Neural cell (in vitro differentiated cells): ENCODE measurements around the gene MAPK1. TPM values are rescaled to one million over a fixed set of nuclear protein-coding genes. Genes with fewer than 3 reads are reported as not detected.
A peak's percentile ranks its signal among the peaks of the same experiment; 100 is the strongest.

Experiments
- H2AFZ ChIP-seq: fragments of 200-600, 300-800 bp; sonication (generic), shearing (Covaris generic); 2 replicates; pipeline ENCODE4 v1.6.0; 2014; ENCODE audit warnings: low read depth, mild to moderate bottlenecking, antibody characterized with exemption, low read length, moderate library complexity
- H3F3A ChIP-seq: fragments of 200-600 bp; shearing (Covaris generic); 2 replicates; pipeline ENCODE4 v1.6.1; 2016; ENCODE audit warnings: mild to moderate bottlenecking, moderate library complexity, mixed read lengths, antibody characterized with exemption, low read length; ENCODE audit not compliant: insufficient read depth, poor library complexity, severe bottlenecking
- H3K27ac ChIP-seq: fragments of 200-600, 300-800 bp; sonication (generic), shearing (Covaris generic); 2 replicates; pipeline ENCODE4 v1.5.1; 2014; ENCODE audit warnings: mild to moderate bottlenecking, low read length, moderate library complexity
- H3K27me3 ChIP-seq: fragments of 300-800, 200-600 bp; sonication (generic), shearing (Covaris generic); 2 replicates; pipeline ENCODE4 v1.6.0; 2014; ENCODE audit warnings: mild to moderate bottlenecking, low read depth, low read length, moderate library complexity; ENCODE audit not compliant: insufficient read depth
- H3K36me3 ChIP-seq: fragments of 300-800, 200-600 bp; sonication (generic), shearing (Covaris generic); 2 replicates; pipeline ENCODE4 v1.5.1; 2014; ENCODE audit warnings: mild to moderate bottlenecking, antibody characterized with exemption, low read length, moderate library complexity; ENCODE audit not compliant: insufficient read depth
- H3K4me2 ChIP-seq: fragments of 300-800, 200-600 bp; sonication (generic), shearing (Covaris generic); 2 replicates; pipeline ENCODE4 v1.6.0; 2014; ENCODE audit warnings: mild to moderate bottlenecking, low read length
- H3K4me3 ChIP-seq: fragments of 300-800, 200-600 bp; sonication (generic), shearing (Covaris generic); 2 replicates; pipeline ENCODE4 v1.5.1; 2014; ENCODE audit warnings: mild to moderate bottlenecking, low read length, moderate library complexity
- H3K79me2 ChIP-seq: fragments of 200-600 bp; shearing (Covaris generic); replicated peaks from 2 replicates; pipeline ENCODE4 v1.6.0; 2014; ENCODE audit warnings: mild to moderate bottlenecking, low read length, moderate library complexity; ENCODE audit not compliant: insufficient read depth
- H3K9ac ChIP-seq: fragments of 300-800, 200-600 bp; sonication (generic), shearing (Covaris generic); 2 replicates; pipeline ENCODE4 v1.6.1; 2016; ENCODE audit warnings: mild to moderate bottlenecking, low read length, mixed read lengths
- H3K9me2 ChIP-seq: fragments of 200-600 bp; shearing (Covaris generic); 2 replicates; pipeline ENCODE4 v1.6.1; 2016; ENCODE audit warnings: mild to moderate bottlenecking, low read length, mixed read lengths; ENCODE audit not compliant: insufficient read depth
- H3K9me3 ChIP-seq: fragments of 200-600, 300-800 bp; sonication (generic), shearing (Covaris generic); 2 replicates; pipeline ENCODE4 v1.6.1; 2016; ENCODE audit warnings: mild to moderate bottlenecking, mixed run types, low read length, moderate library complexity, mixed read lengths
- H4K20me1 ChIP-seq: fragments of 200-600 bp; shearing (Covaris generic); 2 replicates; pipeline ENCODE4 v1.6.1; 2016; ENCODE audit warnings: mild to moderate bottlenecking, mixed run types; ENCODE audit not compliant: insufficient read depth
- CTCF ChIP-seq: fragments of 450-650 bp; IDR thresholded peaks from 2 replicates; pipeline ENCODE4 v1.5.1; 2014; ENCODE audit warnings: antibody characterized with exemption, mild to moderate bottlenecking, moderate library complexity; ENCODE audit not compliant: poor library complexity, severe bottlenecking
- EP300 ChIP-seq: fragments of 450-650 bp; conservative IDR thresholded peaks from 2 replicates; pipeline ENCODE4 v1.6.1; 2014; ENCODE audit warnings: antibody characterized with exemption, mild to moderate bottlenecking, moderate library complexity; ENCODE audit not compliant: poor library complexity, severe bottlenecking
- EZH2 ChIP-seq: fragments of 200-600, 300-800 bp; shearing (Covaris generic), sonication (generic); IDR thresholded peaks from 2 replicates; pipeline ENCODE4 v1.6.1; 2014; ENCODE audit warnings: antibody characterized with exemption, low read length, borderline replicate concordance, mild to moderate bottlenecking; ENCODE audit not compliant: insufficient read depth, poor library complexity, severe bottlenecking
- MXI1 ChIP-seq: fragments of 450-650 bp; conservative IDR thresholded peaks from 2 replicates; pipeline ENCODE4 v1.6.1; 2014; ENCODE audit warnings: antibody characterized with exemption, mild to moderate bottlenecking; ENCODE audit not compliant: poor library complexity, severe bottlenecking
- POLR2AphosphoS5 ChIP-seq: IDR thresholded peaks from 2 replicates; pipeline ENCODE4 v1.6.1; 2012
- RAD21 ChIP-seq: fragments of 450-650 bp; conservative IDR thresholded peaks from 2 replicates; pipeline ENCODE4 v1.6.1; 2014; ENCODE audit warnings: antibody characterized with exemption, mild to moderate bottlenecking, moderate library complexity
- REST ChIP-seq: IDR thresholded peaks from 2 replicates; pipeline ENCODE4 v1.6.1; 2012; ENCODE audit warnings: borderline replicate concordance
- SMC3 ChIP-seq: fragments of 450-650 bp; conservative IDR thresholded peaks from 2 replicates; pipeline ENCODE4 v1.6.1; 2014; ENCODE audit warnings: antibody characterized with exemption, mild to moderate bottlenecking, moderate library complexity; ENCODE audit not compliant: poor library complexity
- TAF1 ChIP-seq: IDR thresholded peaks from 2 replicates; pipeline ENCODE4 v1.6.1; 2012; ENCODE audit warnings: low read depth
- polyA plus RNA-seq: library from polyadenylated mRNA; depleted of rRNA; stranded (reverse); fragments of >200 nt; gene quantifications from 2 replicates; pipeline ENCODE4 v1.2.3, GENCODE V29; 2014

The MAPK1 gene
- polyA plus RNA-seq, 1 donor from 2014 or later: 43.3 TPM

GRCh38 chr22:21736948-21737347 lies 130.5 kb downstream of the MAPK1 start:
- Histone ChIP-seq H3K36me3 (no peaks in the 10 kb centered on the region), H3K9me3 (no peaks in the 10 kb centered on the region), H3K27ac (no peak overlapping the region), H3K4me2 (no peak overlapping the region), H2AFZ (no peak overlapping the region), H3K4me3 (no peak overlapping the region), H3K79me2 (peaks cover 28% of the 10 kb centered on the region), H3K9ac (no peak overlapping the region), H3K9me2 (no peaks in the 10 kb centered on the region), H3K27me3 (no peaks in the 10 kb centered on the region), H4K20me1 (peaks cover 4% of the 10 kb centered on the region), H3F3A (no peaks in the 10 kb centered on the region)
- TF ChIP-seq MXI1 (no peak), REST (no peak), SMC3 (no peak)

DNA sequence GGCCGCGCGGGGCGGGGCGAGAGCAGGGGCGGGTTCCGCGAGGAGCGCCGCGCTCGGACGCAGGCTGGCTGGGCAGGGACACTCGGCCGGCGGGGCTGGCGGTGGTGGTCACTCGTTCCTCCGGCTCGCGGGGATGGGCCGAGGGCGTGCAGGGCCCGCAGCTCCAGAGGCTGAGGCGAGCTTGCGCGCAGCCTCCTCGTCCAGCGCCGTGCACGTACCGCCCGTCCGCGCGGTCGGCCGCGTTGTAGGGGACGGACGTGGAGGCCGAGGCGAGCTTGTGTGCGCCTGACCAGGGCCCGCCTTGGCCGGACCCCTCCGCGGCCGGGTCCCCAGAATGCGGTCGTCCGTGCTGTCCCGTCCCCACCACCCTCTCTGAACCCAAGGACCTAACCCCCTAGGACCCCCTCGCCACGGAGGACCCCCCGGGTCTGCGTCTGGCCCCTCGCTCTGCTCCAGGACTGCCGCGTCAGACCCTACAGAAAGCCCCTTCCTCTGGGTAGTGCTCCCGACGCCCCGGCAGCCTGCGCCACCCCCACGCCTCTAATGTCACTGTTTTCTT lies 131.3 kb downstream of the MAPK1 start:
- Histone ChIP-seq H3K9ac (peak overlapping the region; percentile 65), H3K27ac (peak overlapping the region; percentile 42)
- no peak for TF ChIP-seq CTCF
- TF ChIP-seq MXI1: no peak
- no peak for TF ChIP-seq REST
- TF ChIP-seq SMC3: no peak
- no peak for TF ChIP-seq RAD21
- no peak for TF ChIP-seq EP300
- TF ChIP-seq TAF1: no peak
- TF ChIP-seq POLR2AphosphoS5: no peak
- no peak for TF ChIP-seq EZH2

More for the DNA sequence above, 131.3 kb downstream of the MAPK1 start:
- peaks cover 36% of the 10 kb centered on the region for H3K79me2 ChIP-seq
- peak overlapping the region; percentile 69 for H2AFZ ChIP-seq
- H4K20me1 ChIP-seq: peaks cover 4% of the 10 kb centered on the region
- no peaks in the 10 kb centered on the region for H3K9me2 ChIP-seq
- H3F3A ChIP-seq: no peaks in the 10 kb centered on the region
- no peaks in the 10 kb centered on the region for H3K36me3 ChIP-seq
- H3K27me3 ChIP-seq: no peaks in the 10 kb centered on the region
- H3K9me3 ChIP-seq: no peaks in the 10 kb centered on the region
- no peak overlapping the region for H3K4me2 ChIP-seq
- peak overlapping the region; percentile 82 for H3K4me3 ChIP-seq
